T-cell (primary cell): ENCODE measurements around the gene PLA2G7. TPM values are rescaled to one million over a fixed set of nuclear protein-coding genes. Genes with fewer than 3 reads are reported as not detected.
A peak's percentile ranks its signal among the peaks of the same experiment; 100 is the strongest.

ENCODE experiments used
- ATAC-seq, 4 experiments: fragments of 200-7000 bp in 3 of 4; fragments of 150-1000 bp in 1 of 4; cut with Tn5 transposase; replicated peaks in 1 of 4; 1 replicate in 3 of 4; 2 replicates in 1 of 4; pipeline ENCODE4 v1.10.0; 2021; ENCODE audit warnings: moderate library complexity in 3 of 4, mild to moderate bottlenecking in 2 of 4, moderate number of reproducible peaks in 1 of 4
- CTCF ChIA-PET, 2 donors: fragments of 300-600 bp; sonication (Branson Sonifier 250); formaldehyde crosslinking; loops; one replicate each; lab custom pipeline; 2022; ENCODE audit warnings: antibody characterized with exemption in 2 of 2; lab: Charles Lee
- POLR2A ChIA-PET, 2 donors: fragments of 300-600 bp; sonication (Branson Sonifier 250); formaldehyde crosslinking; loops; one replicate each; lab custom pipeline; 2022; ENCODE audit warnings: antibody characterized with exemption in 2 of 2; lab: Charles Lee
- DNase-seq, 35 experiments: peaks; one replicate each; pipeline versions ENCODE4 v3.0.0 to v3.0.0-alpha.2; 2013 to 2023
- H3K27ac ChIP-seq: one replicate; pipeline ENCODE4 v1.5.1; 2013; ENCODE audit warnings: low read length
- H3K27me3 ChIP-seq, 2 experiments: replicated peaks in 1 of 2; 1 replicate in 1 of 2; 2 replicates in 1 of 2; pipeline versions ENCODE4 v1.6.1 to v1.7.0; 2013; ENCODE audit warnings: low read length in 1 of 2, mixed read lengths in 1 of 2; ENCODE audit not compliant: control insufficient read depth in 2 of 2, insufficient read depth in 2 of 2; ENCODE audit errors: extremely low read depth in 1 of 2
- H3K36me3 ChIP-seq, 2 donors: 1 replicate in 1 of 2; 2 replicates in 1 of 2; pipeline versions ENCODE4 v1.6.1 to v1.7.0; 2013; ENCODE audit warnings: low read length in 1 of 2; ENCODE audit not compliant: control insufficient read depth in 2 of 2, insufficient read depth in 1 of 2; ENCODE audit errors: extremely low read depth in 1 of 2
- H3K4me1 ChIP-seq, 2 experiments: 1 replicate in 1 of 2; 2 replicates in 1 of 2; pipeline versions ENCODE4 v1.6.1 to v1.7.0; 2013; ENCODE audit warnings: low read length in 2 of 2, mixed read lengths in 1 of 2; ENCODE audit not compliant: insufficient read depth in 2 of 2, control insufficient read depth in 1 of 2; ENCODE audit errors: extremely low read depth in 1 of 2
- H3K4me3 ChIP-seq, 2 donors: 1 replicate in 1 of 2; 2 replicates in 1 of 2; pipeline versions ENCODE4 v1.5.1 to v1.7.0; 2013; ENCODE audit warnings: mild to moderate bottlenecking in 2 of 2, low read length in 1 of 2, moderate library complexity in 1 of 2; ENCODE audit not compliant: control insufficient read depth in 1 of 2; ENCODE audit errors: extremely low read depth in 1 of 2
- H3K9me3 ChIP-seq: 2 replicates; pipeline ENCODE4 v1.7.0; 2013
- H3K27ac Mint-ChIP-seq, 2 donors: one replicate each; pipeline ENCODE4 v1.8.0; 2020 to 2021; ENCODE audit warnings: mild to moderate bottlenecking in 2 of 2, mixed read lengths in 2 of 2
- H3K27me3 Mint-ChIP-seq, 2 donors: one replicate each; pipeline ENCODE4 v1.8.0; 2021 to 2022; ENCODE audit warnings: mixed read lengths in 2 of 2
- H3K36me3 Mint-ChIP-seq: one replicate; pipeline ENCODE4 v1.8.0; 2021; ENCODE audit warnings: mixed read lengths
- H3K4me1 Mint-ChIP-seq, 3 donors: one replicate each; pipeline ENCODE4 v1.8.0; 2020 to 2022; ENCODE audit warnings: mixed read lengths in 3 of 3, mild to moderate bottlenecking in 1 of 3
- H3K4me3 Mint-ChIP-seq, 3 donors: one replicate each; pipeline ENCODE4 v1.8.0; 2020 to 2022; ENCODE audit warnings: mild to moderate bottlenecking in 3 of 3, mixed read lengths in 3 of 3, moderate library complexity in 3 of 3
- H3K9me3 Mint-ChIP-seq, 3 donors: one replicate each; pipeline ENCODE4 v1.8.0; 2020 to 2022; ENCODE audit warnings: mixed read lengths in 3 of 3
- WGBS: methylation state at CpG from one replicate; pipeline ENCODE4 v1.1.5; 2013; ENCODE audit warnings: missing lambda C conversion rate; ENCODE audit not compliant: insufficient coverage; 5-methylcytosine and 5-hydroxymethylcytosine counted together
- total RNA-seq, 35 experiments: library from RNA in 6 of 35; stranded (reverse) in 6 of 35; fragments of 120-200 nt in 1 of 35; gene quantifications; one replicate each; pipeline versions ENCODE4 v1.2.1 to v1.2.4 and lab custom pipeline; 2013 to 2026

The PLA2G7 gene
- total RNA-seq, 5 donors from 2014 or later (not counting 1 experiment from before 2014, with no cell fraction given), result 0.30 TPM; not detected in 4

GRCh38 chr6:46743425-46744158, 8.4 kb upstream of the PLA2G7 start:
- Histone ChIP-seq H3K27ac (no peak overlapping the region), H3K27me3 (no peaks in the 10 kb centered on the region), H3K4me1 (no peaks in the 10 kb centered on the region), H3K4me3 (no peak overlapping the region), H3K9me3 (no peaks in the 10 kb centered on the region), H3K36me3 (no peaks in the 10 kb centered on the region)
- WGBS, result no CpG with 5 or more reads among the region's 1 CpG
- Mint-ChIP-seq H3K36me3 (no peaks in the 10 kb centered on the region), H3K27me3 (peaks cover 12 to 20% of the 10 kb centered on the region in 2 donors), H3K9me3 (peaks cover 0 to 9% (median 0%) of the 10 kb centered on the region in 3 donors), H3K4me3 (no peak overlapping the region), H3K4me1 (no peaks in the 10 kb centered on the region), H3K27ac (no peak overlapping the region)
- DNase-seq (no peak), ATAC-seq (no peak)
- POLR2A ChIA-PET, result no interaction called here
- CTCF ChIA-PET, result no interaction called here

GRCh38 chr6:46741910-46742309, 6.7 kb upstream of the PLA2G7 start:
- Histone ChIP-seq H3K9me3 (no peaks in the 10 kb centered on the region), H3K36me3 (no peaks in the 10 kb centered on the region), H3K27me3 (peaks cover 0 to 5% of the 10 kb centered on the region in 2 experiments), H3K4me1 (no peaks in the 10 kb centered on the region), H3K4me3 (no peak overlapping the region), H3K27ac (no peak overlapping the region)
- Mint-ChIP-seq H3K27ac (no peak overlapping the region), H3K9me3 (peaks cover 0 to 9% (median 0%) of the 10 kb centered on the region in 3 donors), H3K36me3 (no peaks in the 10 kb centered on the region), H3K4me3 (no peak overlapping the region), H3K27me3 (peaks cover 26 to 30% of the 10 kb centered on the region in 2 donors), H3K4me1 (no peaks in the 10 kb centered on the region)
- POLR2A ChIA-PET, result no interaction called here
- WGBS, result no CpG with 5 or more reads among the region's 4 CpGs
- ATAC-seq (no peak), DNase-seq (no peak)
- CTCF ChIA-PET, result no interaction called here

GRCh38 chr6:46741482-46741881, 6.3 kb upstream of the PLA2G7 start:
- Mint-ChIP-seq H3K27ac (no peak overlapping the region), H3K4me3 (no peak overlapping the region), H3K36me3 (no peaks in the 10 kb centered on the region), H3K27me3 (peaks cover 28 to 31% of the 10 kb centered on the region in 2 donors), H3K4me1 (no peaks in the 10 kb centered on the region), H3K9me3 (peaks cover 0 to 9% (median 0%) of the 10 kb centered on the region in 3 donors)
- ChIA-PET POLR2A (no interaction called here), CTCF (no interaction called here)
- peaks cover 2 to 5% of the 10 kb centered on the region in 2 experiments for H3K27me3 ChIP-seq
- no peaks in the 10 kb centered on the region for H3K36me3 ChIP-seq
- H3K4me3 ChIP-seq, result no peak overlapping the region
- no peaks in the 10 kb centered on the region for H3K9me3 ChIP-seq
- no peak overlapping the region for H3K27ac ChIP-seq
- DNase-seq, result no peak
- WGBS, result no CpG with 5 or more reads among the region's 2 CpGs
- H3K4me1 ChIP-seq, result no peaks in the 10 kb centered on the region
- ATAC-seq, result no peak

- no peaks in the 10 kb centered on the region for H3K9me3 ChIP-seq
- H3K9me3 Mint-ChIP-seq, result no peaks in the 10 kb centered on the region
- peaks cover 0 to 8% (median 8%) of the 10 kb centered on the region in 3 donors for H3K4me1 Mint-ChIP-seq
- no peak overlapping the region for H3K27ac ChIP-seq
- H3K27ac Mint-ChIP-seq, result no peak overlapping the region
- ChIA-PET CTCF (no interaction called here), POLR2A (no interaction called here)
- DNase-seq, result no peak
- no peak for ATAC-seq
- H3K27me3 ChIP-seq, result peaks cover 16 to 28% of the 10 kb centered on the region in 2 experiments
- H3K4me3 ChIP-seq, result no peak overlapping the region
- no peaks in the 10 kb centered on the region for H3K36me3 ChIP-seq
- H3K4me3 Mint-ChIP-seq, result no peak overlapping the region
- H3K27me3 Mint-ChIP-seq, result peaks cover 47 to 57% of the 10 kb centered on the region in 2 donors
- no peaks in the 10 kb centered on the region for H3K4me1 ChIP-seq
- no peaks in the 10 kb centered on the region for H3K36me3 Mint-ChIP-seq
These were observed 1.7 kb upstream of the PLA2G7 start for GRCh38 chr6:46736906-46737305.

- peaks cover 49 to 56% of the 10 kb centered on the region in 2 donors for H3K27me3 Mint-ChIP-seq
- DNase-seq (no peak), ATAC-seq (no peak)
- H3K9me3 Mint-ChIP-seq, result no peaks in the 10 kb centered on the region
- Histone ChIP-seq H3K4me3 (no peak overlapping the region), H3K27ac (no peak overlapping the region), H3K9me3 (no peaks in the 10 kb centered on the region), H3K27me3 (peaks cover 16 to 28% of the 10 kb centered on the region in 2 experiments), H3K4me1 (no peaks in the 10 kb centered on the region), H3K36me3 (no peaks in the 10 kb centered on the region)
- H3K27ac Mint-ChIP-seq, result no peak overlapping the region
- no peaks in the 10 kb centered on the region for H3K36me3 Mint-ChIP-seq
- 25% methylated on average over 2 of the region's 8 CpGs for WGBS
- peaks cover 0 to 8% (median 8%) of the 10 kb centered on the region in 3 donors for H3K4me1 Mint-ChIP-seq
- ChIA-PET CTCF (no interaction called here), POLR2A (no interaction called here)
- peak overlapping the region in 1 of 3 donors; percentile 27 for H3K4me3 Mint-ChIP-seq
These were observed 501 bp upstream of the PLA2G7 start for GRCh38 chr6:46735720-46736031.

- Histone ChIP-seq H3K27me3 (peaks cover 16 to 28% of the 10 kb centered on the region in 2 experiments), H3K9me3 (no peaks in the 10 kb centered on the region), H3K27ac (no peak overlapping the region), H3K4me3 (no peak overlapping the region), H3K4me1 (no peaks in the 10 kb centered on the region), H3K36me3 (no peaks in the 10 kb centered on the region)
- CTCF ChIA-PET, result no interaction called here
- H3K36me3 Mint-ChIP-seq, result no peaks in the 10 kb centered on the region
- POLR2A ChIA-PET, result no interaction called here
- H3K4me1 Mint-ChIP-seq, result peaks cover 0 to 8% (median 8%) of the 10 kb centered on the region in 3 donors
- H3K9me3 Mint-ChIP-seq, result no peaks in the 10 kb centered on the region
- peaks cover 58 to 59% of the 10 kb centered on the region in 2 donors for H3K27me3 Mint-ChIP-seq
- DNase-seq, result no peak
- no peak overlapping the region for H3K27ac Mint-ChIP-seq
- ATAC-seq, result no peak
- 89% methylated on average over 2 of the region's 2 CpGs for WGBS
- peak overlapping the region in 1 of 3 donors; percentile 21 for H3K4me3 Mint-ChIP-seq
These were observed 1.8 kb downstream of the PLA2G7 start for GRCh38 chr6:46733341-46733801.
